GM19193 (cell line): ENCODE measurements around the gene UCK2.

Experiments used
- POLR2A ChIP-seq: IDR thresholded peaks from 4 replicates; pipeline ENCODE4 v1.6.1; 2011; ENCODE audit not compliant: insufficient read depth, insufficient read length; ENCODE audit errors: extremely low read depth

The UCK2 gene

GRCh38 chr1:165879946-165880345 lies 52.5 kb downstream of the UCK2 start:
- TF ChIP-seq POLR2A, result no peak

- TF ChIP-seq POLR2A, result no peak
Observed at GRCh38 chr1:165880993-165881392, 53.6 kb downstream of the UCK2 start.

- no peak for TF ChIP-seq POLR2A
Observed at GRCh38 chr1:165882168-165882837, 54.9 kb downstream of the UCK2 start.

GRCh38 chr1:165883056-165883455 lies 55.6 kb downstream of the UCK2 start:
- TF ChIP-seq POLR2A, result no peak

- no peak for TF ChIP-seq POLR2A
Observed at GRCh38 chr1:165884009-165884689, 56.7 kb downstream of the UCK2 start.

- no peak for TF ChIP-seq POLR2A
Observed at GRCh38 chr1:165884690-165885304, 57.4 kb downstream of the UCK2 start.

GRCh38 chr1:165885305-165885694 lies 57.9 kb downstream of the UCK2 start:
- no peak for TF ChIP-seq POLR2A

GRCh38 chr1:165886193-165886592 lies 58.8 kb downstream of the UCK2 start:
- TF ChIP-seq POLR2A, result no peak

- TF ChIP-seq POLR2A, result no peak
Observed at GRCh38 chr1:165886983-165887382, 59.6 kb downstream of the UCK2 start.

- TF ChIP-seq POLR2A, result no peak
Observed at GRCh38 chr1:165887877-165888551, 60.6 kb downstream of the UCK2 start.

GRCh38 chr1:165888552-165888920 lies 61.1 kb downstream of the UCK2 start:
- no peak for TF ChIP-seq POLR2A

- TF ChIP-seq POLR2A, result no peak
Observed at GRCh38 chr1:165890684-165891083, 63.3 kb downstream of the UCK2 start.

GRCh38 chr1:165891111-165891860 lies 63.9 kb downstream of the UCK2 start:
- TF ChIP-seq POLR2A, result no peak

GRCh38 chr1:165892935-165893334 lies 65.5 kb downstream of the UCK2 start:
- no peak for TF ChIP-seq POLR2A

GRCh38 chr1:165893507-165893906 lies 66.1 kb downstream of the UCK2 start:
- TF ChIP-seq POLR2A, result no peak
